Small intestine (tissue), 7 donors: ENCODE data around the gene FADS2. TPM values are rescaled to one million over a fixed set of nuclear protein-coding genes. Genes with fewer than 3 reads are reported as not detected.

Experiments
- DNase-seq, 2 donors: peaks; one replicate each; pipeline versions ENCODE4 v3.0.0 to v3.0.0-alpha.2; 2013
- FAIRE-seq: peaks from 2 replicates; lab custom pipeline; 2012; peaks lifted over from hg19 to GRCh38; lab: Jason Lieb, UNC
- H3K27ac ChIP-seq, 3 donors: one replicate each; pipeline ENCODE4 v1.5.1; 2013; ENCODE audit warnings: low read length in 2 of 3, mild to moderate bottlenecking in 2 of 3, control low read depth in 1 of 3, inconsistent platforms in 1 of 3, low read depth in 1 of 3, moderate library complexity in 1 of 3
- H3K27me3 ChIP-seq, 3 donors: one replicate each; pipeline ENCODE4 v1.6.1; 2013; ENCODE audit warnings: low read length in 3 of 3, inconsistent platforms in 1 of 3; ENCODE audit not compliant: control insufficient read depth in 3 of 3, insufficient read depth in 3 of 3
- H3K36me3 ChIP-seq, 3 donors: one replicate each; pipeline ENCODE4 v1.6.1; 2013; ENCODE audit warnings: low read length in 3 of 3, inconsistent platforms in 1 of 3, low read depth in 1 of 3, mild to moderate bottlenecking in 1 of 3, moderate library complexity in 1 of 3; ENCODE audit not compliant: control insufficient read depth in 3 of 3, insufficient read depth in 2 of 3
- H3K4me1 ChIP-seq, 3 donors: one replicate each; pipeline ENCODE4 v1.6.1; 2013; ENCODE audit warnings: low read length in 2 of 3, inconsistent platforms in 1 of 3, low read depth in 1 of 3, mild to moderate bottlenecking in 1 of 3, moderate library complexity in 1 of 3; ENCODE audit not compliant: control insufficient read depth in 3 of 3, insufficient read depth in 2 of 3
- H3K4me3 ChIP-seq, 3 donors: one replicate each; pipeline ENCODE4 v1.5.1; 2013; ENCODE audit warnings: low read length in 3 of 3, control low read depth in 1 of 3, inconsistent platforms in 1 of 3, low read depth in 1 of 3, mild to moderate bottlenecking in 1 of 3, moderate library complexity in 1 of 3
- H3K9me3 ChIP-seq, 2 donors: one replicate each; pipeline ENCODE4 v1.6.1; 2013; ENCODE audit warnings: low read depth in 1 of 2, low read length in 1 of 2; ENCODE audit not compliant: control insufficient read depth in 2 of 2, insufficient read depth in 1 of 2
- WGBS, 3 donors: extraction: QIAGEN DNeasy Blood & Tissue Kit; methylation state at CpG; one replicate each; pipeline ENCODE4 v1.1.7; 2013; 5-methylcytosine and 5-hydroxymethylcytosine counted together
- polyA plus RNA-seq, 4 donors: library from polyadenylated mRNA; stranded (reverse) in 3 of 4; unstranded in 1 of 4; fragments of 200-250 nt in 3 of 4; fragments of 120-200 nt in 1 of 4; gene quantifications; one replicate each; pipeline versions ENCODE4 v1.2.1 to v1.2.3, GENCODE V29; 2013
- donor health status: healthy with polysubstance abuse.
- donor health status: control.
- donor health status: control.
- donor health status: Bipolar disorder and iron deficiency.
- donor health status: healthy.

The FADS2 gene
- polyA plus RNA-seq, 4 donors, result 2.4 to 147 (median 7.7) TPM

- H3K9me3 ChIP-seq, result no peaks in the 10 kb centered on the region
- H3K27me3 ChIP-seq, result no peaks in the 10 kb centered on the region
- peak overlapping the region in 2 of 3 donors; percentile 96 to 99 for H3K27ac ChIP-seq
- DNase-seq (no peak), FAIRE-seq (no peak)
- 2 to 3% (median 3%) methylated on average over 29 of the region's 29 CpGs for WGBS, 3 donors
- H3K36me3 ChIP-seq, result peaks cover 2 to 43% (median 4%) of the 10 kb centered on the region in 3 donors
- peaks cover 0 to 18% (median 0%) of the 10 kb centered on the region in 3 donors for H3K4me1 ChIP-seq
- peak overlapping the region; percentile 56 to 81 (median 80) for H3K4me3 ChIP-seq
Measured at GRCh38 chr11:61793083-61793828, 34.8 kb upstream of the FADS2 start.

GRCh38 chr11:61793829-61794204 is 34.3 kb upstream of the FADS2 start:
- 31 to 56% (median 44%) methylated on average over 3 of the region's 3 CpGs for WGBS, 3 donors
- H3K4me3 ChIP-seq, result peak overlapping the region in 1 of 3 donors; percentile 80
- peaks cover 0 to 38% (median 2%) of the 10 kb centered on the region in 3 donors for H3K36me3 ChIP-seq
- H3K27me3 ChIP-seq, result no peaks in the 10 kb centered on the region
- DNase-seq (no peak), FAIRE-seq (no peak)
- H3K4me1 ChIP-seq, result peaks cover 0 to 18% (median 0%) of the 10 kb centered on the region in 3 donors
- no peak overlapping the region for H3K27ac ChIP-seq
- H3K9me3 ChIP-seq, result no peaks in the 10 kb centered on the region

DNA sequence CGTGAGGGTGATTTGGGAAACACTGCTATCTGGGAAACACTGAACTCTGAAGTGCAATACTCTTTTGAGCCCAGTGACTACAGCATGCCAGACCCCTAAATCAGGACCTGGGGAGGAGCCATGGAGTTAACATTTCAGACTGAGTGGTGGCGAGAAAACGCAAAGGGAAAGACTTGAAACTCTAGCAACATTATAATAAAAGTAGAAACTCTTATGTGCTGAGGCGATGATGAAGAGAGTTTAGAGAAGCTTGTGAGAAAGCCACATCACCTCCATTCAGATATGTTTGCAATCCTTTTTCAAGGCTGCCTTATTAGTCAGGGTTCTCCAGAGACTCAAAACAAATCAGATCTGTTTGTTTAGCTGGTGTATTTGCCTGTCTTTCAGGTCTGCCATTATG is 33.5 kb upstream of the FADS2 start:
- H3K27ac ChIP-seq, result no peak overlapping the region
- H3K9me3 ChIP-seq, result no peaks in the 10 kb centered on the region
- DNase-seq, result no peak
- H3K4me3 ChIP-seq, result no peak overlapping the region
- FAIRE-seq, result no peak
- H3K4me1 ChIP-seq, result peaks cover 0 to 18% (median 0%) of the 10 kb centered on the region in 3 donors
- peaks cover 0 to 30% (median under 1%) of the 10 kb centered on the region in 3 donors for H3K36me3 ChIP-seq
- no peaks in the 10 kb centered on the region for H3K27me3 ChIP-seq
- WGBS, 3 donors, result 86 to 89% (median 86%) methylated on average over 4 of the region's 4 CpGs

- FAIRE-seq, result no peak
- WGBS, 3 donors, result 84 to 87% (median 85%) methylated on average over 12 of the region's 12 CpGs
- peaks cover 0 to 23% (median 0%) of the 10 kb centered on the region in 3 donors for H3K36me3 ChIP-seq
- no peaks in the 10 kb centered on the region for H3K9me3 ChIP-seq
- DNase-seq, result no peak
- no peak overlapping the region for H3K4me3 ChIP-seq
- peaks cover 0 to 18% (median 0%) of the 10 kb centered on the region in 3 donors for H3K4me1 ChIP-seq
- no peak overlapping the region for H3K27ac ChIP-seq
- no peaks in the 10 kb centered on the region for H3K27me3 ChIP-seq
Measured at GRCh38 chr11:61795459-61795858, 32.6 kb upstream of the FADS2 start.

DNA sequence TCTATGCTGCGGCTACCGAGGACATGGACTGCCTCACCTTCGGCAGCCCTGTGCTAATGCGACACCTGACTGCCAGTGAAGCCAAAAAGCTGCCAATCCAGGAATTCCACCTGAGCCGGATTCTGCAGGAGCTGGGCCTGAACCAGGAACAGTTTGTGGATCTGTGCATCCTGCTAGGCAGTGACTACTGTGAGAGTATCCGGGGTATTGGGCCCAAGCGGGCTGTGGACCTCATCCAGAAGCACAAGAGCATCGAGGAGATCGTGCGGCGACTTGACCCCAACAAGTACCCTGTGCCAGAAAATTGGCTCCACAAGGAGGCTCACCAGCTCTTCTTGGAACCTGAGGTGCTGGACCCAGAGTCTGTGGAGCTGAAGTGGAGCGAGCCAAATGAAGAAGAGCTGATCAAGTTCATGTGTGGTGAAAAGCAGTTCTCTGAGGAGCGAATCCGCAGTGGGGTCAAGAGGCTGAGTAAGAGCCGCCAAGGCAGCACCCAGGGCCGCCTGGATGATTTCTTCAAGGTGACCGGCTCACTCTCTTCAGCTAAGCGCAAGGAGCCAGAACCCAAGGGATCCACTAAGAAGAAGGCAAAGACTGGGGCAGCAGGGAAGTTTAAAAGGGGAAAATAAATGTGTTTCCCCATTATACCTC is 32.1 kb upstream of the FADS2 start:
- no peaks in the 10 kb centered on the region for H3K9me3 ChIP-seq
- peaks cover 0 to 18% (median 0%) of the 10 kb centered on the region in 3 donors for H3K4me1 ChIP-seq
- FAIRE-seq (no peak), DNase-seq (no peak)
- 91 to 96% (median 92%) methylated on average over 18 of the region's 18 CpGs for WGBS, 3 donors
- H3K27me3 ChIP-seq, result no peaks in the 10 kb centered on the region
- H3K27ac ChIP-seq, result no peak overlapping the region
- H3K36me3 ChIP-seq, result peaks cover 0 to 20% (median 0%) of the 10 kb centered on the region in 3 donors
- H3K4me3 ChIP-seq, result no peak overlapping the region

GRCh38 chr11:61797263-61797944 is 30.7 kb upstream of the FADS2 start:
- peaks cover 0 to 12% (median 0%) of the 10 kb centered on the region in 3 donors for H3K4me1 ChIP-seq
- H3K4me3 ChIP-seq, result no peak overlapping the region
- no peaks in the 10 kb centered on the region for H3K27me3 ChIP-seq
- WGBS, 3 donors, result 41 to 43% (median 42%) methylated on average over 3 of the region's 3 CpGs
- no peaks in the 10 kb centered on the region for H3K9me3 ChIP-seq
- DNase-seq (peak; percentile 84 to 88), FAIRE-seq (no peak)
- H3K36me3 ChIP-seq, result peaks cover 0 to 23% (median 0%) of the 10 kb centered on the region in 3 donors
- no peak overlapping the region for H3K27ac ChIP-seq

- Histone ChIP-seq H3K36me3 (peaks cover 0 to 37% (median 0%) of the 10 kb centered on the region in 3 donors), H3K27ac (no peak overlapping the region), H3K4me1 (peaks cover 0 to 3% (median 0%) of the 10 kb centered on the region in 3 donors), H3K9me3 (no peaks in the 10 kb centered on the region), H3K27me3 (no peaks in the 10 kb centered on the region), H3K4me3 (no peak overlapping the region)
- DNase-seq (no peak), FAIRE-seq (no peak)
- 95 to 100% (median 99%) methylated on average over 2 of the region's 2 CpGs for WGBS, 3 donors
Measured at GRCh38 chr11:61799665-61800284, 28.3 kb upstream of the FADS2 start.
